Measurements from ENCODE around the gene ITGA5.

DNA sequence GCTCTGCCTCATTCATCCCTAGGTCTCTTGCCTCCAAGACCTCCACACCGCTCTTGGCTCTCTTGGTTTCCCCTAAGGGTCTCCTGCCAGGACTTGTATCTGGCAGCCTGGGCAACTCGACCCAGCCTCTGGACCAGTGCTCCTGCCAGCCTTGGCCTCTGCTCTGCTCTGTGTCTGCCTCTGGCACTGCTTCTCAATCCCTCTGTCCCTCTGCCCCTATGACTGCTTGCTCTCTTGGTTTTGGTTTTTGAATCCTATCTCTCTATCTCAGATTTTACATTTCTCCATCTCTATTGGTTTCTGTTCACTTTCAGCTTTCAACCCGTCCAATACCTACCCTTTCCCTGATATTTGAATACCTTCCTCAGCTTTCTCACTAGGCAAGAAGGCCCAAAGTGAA, 6.3 kb downstream of the ITGA5 start:
- TF ChIP-seq SP1 (IDR thresholded peaks at IDR 0.05), result no peak
- TF ChIP-seq SUZ12 (IDR thresholded peaks at IDR 0.05), result no peak
- no peak for TF ChIP-seq BHLHE40 (IDR thresholded peaks at IDR 0.05; ENCODE audit: borderline replicate concordance)
- no peak for TF ChIP-seq FOXA1 (IDR thresholded peaks at IDR 0.05)
- TF ChIP-seq, protein P1, sequence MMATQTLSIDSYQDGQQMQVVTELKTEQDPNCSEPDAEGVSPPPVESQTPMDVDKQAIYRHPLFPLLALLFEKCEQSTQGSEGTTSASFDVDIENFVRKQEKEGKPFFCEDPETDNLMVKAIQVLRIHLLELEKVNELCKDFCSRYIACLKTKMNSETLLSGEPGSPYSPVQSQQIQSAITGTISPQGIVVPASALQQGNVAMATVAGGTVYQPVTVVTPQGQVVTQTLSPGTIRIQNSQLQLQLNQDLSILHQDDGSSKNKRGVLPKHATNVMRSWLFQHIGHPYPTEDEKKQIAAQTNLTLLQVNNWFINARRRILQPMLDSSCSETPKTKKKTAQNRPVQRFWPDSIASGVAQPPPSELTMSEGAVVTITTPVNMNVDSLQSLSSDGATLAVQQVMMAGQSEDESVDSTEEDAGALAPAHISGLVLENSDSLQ (IDR thresholded peaks at IDR 0.05), result no peak
- TF ChIP-seq HDGF (IDR thresholded peaks at IDR 0.05; ENCODE audit: borderline replicate concordance), result no peak
- no peak for TF ChIP-seq FOXM1 (IDR thresholded peaks at IDR 0.05; ENCODE audit: borderline replicate concordance)
- TF ChIP-seq TARDBP (IDR thresholded peaks at IDR 0.05), result no peak

All from HEK293T (cell line).